ENCODE measurements around the gene DSC2. TPM values are rescaled to one million over a fixed set of nuclear protein-coding genes. Genes with fewer than 3 reads are reported as not detected.

Gene DSC2
- total RNA-seq, 1 experiment from 2014 or later, result 33.4 TPM

DNA sequence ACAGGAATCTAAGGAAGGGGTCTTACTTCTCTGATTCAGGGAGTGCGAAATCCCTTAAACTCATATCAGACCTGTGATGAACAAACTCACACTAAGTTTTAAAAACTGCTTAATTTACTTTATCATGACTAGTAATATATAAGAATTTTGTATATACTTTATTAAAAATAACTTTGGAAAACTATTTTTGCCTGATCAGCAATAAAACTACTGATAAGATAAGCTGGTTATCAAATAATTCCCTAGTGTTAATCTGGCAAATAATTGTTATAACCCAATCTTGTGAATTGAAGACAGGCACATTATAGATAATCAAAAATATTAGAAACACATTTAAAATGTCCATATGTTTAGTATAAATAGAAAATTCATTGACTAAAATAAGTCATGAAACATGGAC is 36.0 kb downstream of the DSC2 start:
- Histone ChIP-seq H3K9me3 (ENCODE audit: control insufficient read depth in 1 of 2, insufficient read depth in 1 of 2, low read depth in 1 of 2, low read length in 2 of 2) (no peaks in the 10 kb centered on the region), H3K4me3 (replicated peaks in 1 of 2; ENCODE audit: low read depth in 1 of 2, low read length in 2 of 2) (no peak overlapping the region), H3K9me2 (ENCODE audit: insufficient read depth) (no peaks in the 10 kb centered on the region), H3K79me2 (ENCODE audit: insufficient read depth, low read length) (no peaks in the 10 kb centered on the region), H3K4me1 (ENCODE audit: control insufficient read depth in 1 of 2, insufficient read depth in 2 of 2, low read length in 2 of 2) (peaks cover 0 to 8% of the 10 kb centered on the region in 2 experiments; a peak in 2 of 4 replicates), H3K27me3 (ENCODE audit: insufficient read depth, low read length) (no peaks in the 10 kb centered on the region), H3K9ac (ENCODE audit: low read length) (no peak overlapping the region), H2AFZ (ENCODE audit: low read depth, low read length, poor library complexity, severe bottlenecking) (no peak overlapping the region), H4K20me1 (ENCODE audit: insufficient read depth) (no peaks in the 10 kb centered on the region), H3K4me2 (ENCODE audit: low read length) (no peak overlapping the region), H3K36me3 (ENCODE audit: control insufficient read depth in 1 of 2, insufficient read depth in 2 of 2, low read length in 2 of 2) (peaks cover 4 to 9% of the 10 kb centered on the region in 2 experiments; a peak in 3 of 4 replicates), H3K27ac (ENCODE audit: low read depth, low read length) (no peak overlapping the region)
- ATAC-seq (no peak), DNase-seq (ENCODE audit: low read depth, low spot score) (no peak)
- ChIA-PET RAD21 (ENCODE audit: low non-redundant PET in 1 of 2, low total read pairs in 2 of 2, uncharacterized antibody in 2 of 2, unreplicated experiment in 2 of 2) (no interaction called here), CTCF (no interaction called here), POLR2A (no interaction called here)
- intact Hi-C loops (cut with micrococcal nuclease), result no loop called here
- BruUV-seq (replicated peaks), result no TSS peak
- TF ChIP-seq POLR2AphosphoS5 (IDR thresholded peaks at IDR 0.05; ENCODE audit: low read depth, low read length) (no peak), SP1 (IDR thresholded peaks at IDR 0.05; ENCODE audit: low read depth) (no peak), ZFX (IDR thresholded peaks at IDR 0.05) (no peak)
- TF ChIP-seq, protein P1, sequence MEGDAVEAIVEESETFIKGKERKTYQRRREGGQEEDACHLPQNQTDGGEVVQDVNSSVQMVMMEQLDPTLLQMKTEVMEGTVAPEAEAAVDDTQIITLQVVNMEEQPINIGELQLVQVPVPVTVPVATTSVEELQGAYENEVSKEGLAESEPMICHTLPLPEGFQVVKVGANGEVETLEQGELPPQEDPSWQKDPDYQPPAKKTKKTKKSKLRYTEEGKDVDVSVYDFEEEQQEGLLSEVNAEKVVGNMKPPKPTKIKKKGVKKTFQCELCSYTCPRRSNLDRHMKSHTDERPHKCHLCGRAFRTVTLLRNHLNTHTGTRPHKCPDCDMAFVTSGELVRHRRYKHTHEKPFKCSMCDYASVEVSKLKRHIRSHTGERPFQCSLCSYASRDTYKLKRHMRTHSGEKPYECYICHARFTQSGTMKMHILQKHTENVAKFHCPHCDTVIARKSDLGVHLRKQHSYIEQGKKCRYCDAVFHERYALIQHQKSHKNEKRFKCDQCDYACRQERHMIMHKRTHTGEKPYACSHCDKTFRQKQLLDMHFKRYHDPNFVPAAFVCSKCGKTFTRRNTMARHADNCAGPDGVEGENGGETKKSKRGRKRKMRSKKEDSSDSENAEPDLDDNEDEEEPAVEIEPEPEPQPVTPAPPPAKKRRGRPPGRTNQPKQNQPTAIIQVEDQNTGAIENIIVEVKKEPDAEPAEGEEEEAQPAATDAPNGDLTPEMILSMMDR (IDR thresholded peaks at IDR 0.05 in 2 of 3, conservative IDR thresholded peaks at IDR 0.05 in 1 of 3; ENCODE audit: borderline replicate concordance in 1 of 3, insufficient read depth in 1 of 3, low read depth in 2 of 3, low read length in 2 of 3), result no peak

- CTCF ChIA-PET, result no interaction called here
Observed at GRCh38 chr18:31065036-31065773, 37.0 kb downstream of the DSC2 start.

More at GRCh38 chr18:31065036-31065773, 37.0 kb downstream of the DSC2 start:
- ATAC-seq (no peak), DNase-seq (ENCODE audit: low read depth, low spot score) (no peak)
- Histone ChIP-seq H3K4me3 (replicated peaks in 1 of 2; ENCODE audit: low read depth in 1 of 2, low read length in 2 of 2) (no peak overlapping the region), H3K4me1 (ENCODE audit: control insufficient read depth in 1 of 2, insufficient read depth in 2 of 2, low read length in 2 of 2) (peaks cover 0 to 8% of the 10 kb centered on the region in 2 experiments; a peak in 2 of 4 replicates), H3K9me3 (ENCODE audit: control insufficient read depth in 1 of 2, insufficient read depth in 1 of 2, low read depth in 1 of 2, low read length in 2 of 2) (no peaks in the 10 kb centered on the region), H3K79me2 (ENCODE audit: insufficient read depth, low read length) (no peaks in the 10 kb centered on the region), H3K4me2 (ENCODE audit: low read length) (no peak overlapping the region), H3K36me3 (ENCODE audit: control insufficient read depth in 1 of 2, insufficient read depth in 2 of 2, low read length in 2 of 2) (peaks cover 2 to 9% of the 10 kb centered on the region in 2 experiments; a peak in 3 of 4 replicates), H3K27me3 (ENCODE audit: insufficient read depth, low read length) (no peaks in the 10 kb centered on the region), H3K9ac (ENCODE audit: low read length) (no peak overlapping the region), H3K9me2 (ENCODE audit: insufficient read depth) (no peaks in the 10 kb centered on the region), H2AFZ (ENCODE audit: low read depth, low read length, poor library complexity, severe bottlenecking) (no peak overlapping the region), H3K27ac (ENCODE audit: low read depth, low read length) (no peak overlapping the region), H4K20me1 (ENCODE audit: insufficient read depth) (no peaks in the 10 kb centered on the region)
- intact Hi-C loops (cut with micrococcal nuclease), result no loop called here
- TF ChIP-seq CBX3 (IDR thresholded peaks at IDR 0.05; ENCODE audit: low read depth), result no peak
- TF ChIP-seq SRF (IDR thresholded peaks at IDR 0.05; ENCODE audit: low read depth), result no peak
- no peak for TF ChIP-seq MAX (IDR thresholded peaks at IDR 0.05)
- no peak for TF ChIP-seq EGR1 (IDR thresholded peaks at IDR 0.05; ENCODE audit: low read depth)
- no peak for TF ChIP-seq FOSL1 (IDR thresholded peaks at IDR 0.05; ENCODE audit: low read depth)
- BruUV-seq (replicated peaks), result no TSS peak
- ChIA-PET RAD21 (ENCODE audit: low non-redundant PET in 1 of 2, low total read pairs in 2 of 2, uncharacterized antibody in 2 of 2, unreplicated experiment in 2 of 2) (no interaction called here), POLR2A (no interaction called here)
